K562 (cell line): ENCODE measurements around the gene SPOCD1. TPM values are rescaled to one million over a fixed set of nuclear protein-coding genes. Genes with fewer than 3 reads are reported as not detected.
A peak's percentile ranks its signal among the peaks of the same experiment; 100 is the strongest.

ENCODE experiments used
- DMBX1 ChIP-seq: fragments of 250-450 bp; sonication (Bioruptor Pico); IDR thresholded peaks from 2 replicates; pipeline ENCODE4 v1.8.0; 2022; ENCODE audit warnings: inconsistent platforms, mild to moderate bottlenecking, moderate library complexity, borderline replicate concordance
- DPF2 ChIP-seq: fragments of 450-650 bp; IDR thresholded peaks from 2 replicates; pipeline ENCODE4 v1.6.1; 2016
- HCFC1 ChIP-seq: IDR thresholded peaks from 2 replicates; pipeline ENCODE4 v1.6.1; 2012; ENCODE audit warnings: low read depth, low read length, improper control_type of control experiment
- HNRNPL ChIP-seq: fragments of 200-400 bp; formaldehyde crosslinking; IDR thresholded peaks from 2 replicates; pipeline ENCODE4 v1.6.1; 2017; ENCODE audit warnings: low read depth, mild to moderate bottlenecking, low read length
- IFI16 ChIP-seq: fragments of 250-450 bp; sonication (Bioruptor Pico); IDR thresholded peaks from 2 replicates; pipeline ENCODE4 v2.1.2; 2022; ENCODE audit warnings: mild to moderate bottlenecking, inconsistent platforms
- MCM5 ChIP-seq: fragments of 450-650 bp; IDR thresholded peaks from 2 replicates; pipeline ENCODE4 v1.6.1; 2016; ENCODE audit warnings: low read depth
- MEIS2 ChIP-seq: fragments of 450-650 bp; IDR thresholded peaks from 2 replicates; pipeline ENCODE4 v1.6.1; 2014; ENCODE audit warnings: mild to moderate bottlenecking; ENCODE audit not compliant: partially characterized antibody
- PCBP1 ChIP-seq: fragments of 200-400 bp; formaldehyde crosslinking; IDR thresholded peaks from 2 replicates; pipeline ENCODE4 v1.6.1; 2018; ENCODE audit warnings: mild to moderate bottlenecking, low read depth, low read length; ENCODE audit not compliant: poor library complexity, severe bottlenecking
- RBM22 ChIP-seq: fragments of 200-400 bp; formaldehyde crosslinking; IDR thresholded peaks from 2 replicates; pipeline ENCODE4 v1.6.1; 2018; ENCODE audit warnings: low read length, low read depth; ENCODE audit not compliant: poor library complexity, severe bottlenecking
- REST ChIP-seq, 2 experiments: fragments of 450-650 bp; formaldehyde crosslinking in 1 of 2; IDR thresholded peaks; 2 replicates each; pipeline versions ENCODE4 v1.4.0 to v1.6.1; 2014 to 2020; ENCODE audit warnings: mild to moderate bottlenecking in 2 of 2, borderline replicate concordance in 1 of 2, low read depth in 1 of 2
- SREBF2 ChIP-seq: sonication (generic); formaldehyde crosslinking; IDR thresholded peaks from 2 replicates; pipeline ENCODE4 v1.4.0; 2020; ENCODE audit warnings: mild to moderate bottlenecking, missing genetic modification reagents
- TEAD4 ChIP-seq, 2 experiments: sonication (generic) in 1 of 2; formaldehyde crosslinking in 1 of 2; IDR thresholded peaks; 2 replicates each; pipeline versions ENCODE4 v1.6.1 to v1.8.0; 2012 to 2022; ENCODE audit warnings: borderline replicate concordance in 1 of 2, inconsistent platforms in 1 of 2, low read length in 1 of 2, mild to moderate bottlenecking in 1 of 2, missing genetic modification reagents in 1 of 2
- ZFX ChIP-seq: sonication (generic); formaldehyde crosslinking; IDR thresholded peaks from 2 replicates; pipeline ENCODE4 v1.8.0; 2022; ENCODE audit warnings: mild to moderate bottlenecking, missing genetic modification reagents, moderate library complexity
- ZNF639 ChIP-seq, 2 experiments: fragments of 200-800 bp in 1 of 2; sonication (Bioruptor generic) in 1 of 2; sonication (generic) in 1 of 2; formaldehyde crosslinking in 1 of 2; IDR thresholded peaks in 1 of 2; conservative IDR thresholded peaks in 1 of 2; 2 replicates each; pipeline versions ENCODE4 v1.5.0 to v1.6.1; 2016 to 2020; ENCODE audit warnings: missing compliant biosample characterization in 1 of 2, missing genetic modification characterization in 1 of 2, missing genetic modification reagents in 1 of 2
- ZNF696 ChIP-seq: fragments of 250-450 bp; sonication (Bioruptor Pico); conservative IDR thresholded peaks from 2 replicates; pipeline ENCODE4 v1.4.0; 2020; ENCODE audit warnings: mild to moderate bottlenecking, moderate library complexity
- ZSCAN32 ChIP-seq: fragments of 450-650 bp; formaldehyde crosslinking; IDR thresholded peaks from 2 replicates; pipeline ENCODE4 v1.4.0; 2020; ENCODE audit warnings: mild to moderate bottlenecking, moderate library complexity
- polyA plus RNA-seq, 8 experiments: library from polyadenylated mRNA; depleted of rRNA in 4 of 8; stranded (reverse) in 5 of 8; unstranded in 3 of 8; fragments of >200 nt; fragmentation: Nextera tagmentation in 2 of 8; fragmentation: Illumina TruSeq in 1 of 8; extraction: Ambion mirVana in 2 of 8; extraction: Trizol in 1 of 8; gene quantifications; 2 replicates each; pipeline versions ENCODE4 v1.2.1 to v1.2.3, GENCODE V29; 2011 to 2014; ENCODE audit warnings: inconsistent platforms in 1 of 8, missing spikeins in 1 of 8
- total RNA-seq, 7 experiments: library from RNA; depleted of rRNA in 6 of 7; stranded (reverse); fragments of >200 nt in 6 of 7; fragmentation: Illumina TruSeq in 2 of 7; extraction: Trizol in 2 of 7; gene quantifications; 2 replicates each; pipeline versions ENCODE4 v1.2.1 to v1.2.3, GENCODE V29; 2011 to 2021; ENCODE audit warnings: low replicate concordance in 1 of 7

SPOCD1 gene
- total and polyA plus RNA-seq, 9 of the 15 experiments (the other 6 are each of a cell fraction or from before 2014, with no cell fraction given): 0.03 to 0.71 (median 0.26) TPM; not detected in 1

DNA sequence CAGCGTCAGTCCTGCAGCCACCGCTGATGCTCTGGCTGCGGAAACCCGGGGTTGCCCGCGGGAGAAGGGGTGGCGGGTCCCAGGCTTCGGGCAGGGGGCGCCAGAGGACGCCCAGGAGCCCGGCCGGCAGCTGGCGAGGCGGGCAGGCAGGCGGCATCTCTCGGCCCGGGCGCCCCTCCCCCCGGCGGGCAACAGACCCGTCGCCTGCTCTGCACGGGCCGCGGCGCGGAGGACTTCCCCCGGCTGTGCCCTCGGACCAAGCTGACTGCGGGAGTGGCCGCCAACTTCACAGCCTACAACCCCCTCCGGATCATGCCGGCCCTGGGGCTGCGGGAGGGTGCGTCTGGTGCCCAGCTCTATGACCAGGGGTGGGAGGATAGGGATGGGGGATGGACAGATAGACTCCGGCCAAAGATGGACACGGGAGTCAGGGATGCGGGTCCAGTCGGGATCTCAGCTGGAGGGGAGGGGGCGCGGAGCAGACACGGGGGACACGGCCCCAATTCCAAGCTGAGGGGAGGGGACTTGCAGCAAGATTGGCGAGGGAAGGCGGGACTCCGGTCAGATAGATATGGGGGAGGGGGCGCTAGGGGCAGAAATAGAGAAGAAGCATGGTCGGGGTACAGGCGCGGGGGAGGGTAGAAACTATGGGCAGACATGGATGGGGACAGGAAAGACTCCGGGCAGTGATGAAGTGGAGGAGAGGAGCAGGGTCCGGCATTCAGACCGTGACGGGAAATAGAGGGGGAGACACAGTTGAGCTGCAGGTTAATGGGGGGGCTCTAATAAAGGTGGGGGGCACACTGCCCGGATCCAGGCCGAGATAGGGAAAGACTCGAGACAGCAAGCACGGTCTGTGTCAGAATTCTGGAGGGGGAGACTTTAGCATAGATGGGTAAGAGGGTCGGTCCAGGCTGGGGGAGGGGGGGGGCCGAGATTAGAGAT is 52.8 kb downstream of the SPOCD1 start (continued):
- TF ChIP-seq DMBX1 (no peak), IFI16 (CRISPR knock-in tag) (no peak), PCBP1 (peak; percentile 67), ZFX (CRISPR knock-in tag) (no peak), DPF2 (no peak), REST (IDR thresholded peaks at IDR 0.05; ENCODE audit: borderline replicate concordance) (peak; percentile 51; the same call in 1 of the 2 replicates), REST (CRISPR knock-in tag; IDR thresholded peaks at IDR 0.05; ENCODE audit: low read depth) (no peak), MCM5 (no peak), RBM22 (no peak), HCFC1 (no peak), ZNF696 (CRISPR knock-in tag) (no peak), TEAD4 (IDR thresholded peaks at IDR 0.05; ENCODE audit: low read length) (no peak), TEAD4 (CRISPR knock-in tag; IDR thresholded peaks at IDR 0.05; ENCODE audit: borderline replicate concordance) (no peak), SREBF2 (CRISPR knock-in tag) (no peak), MEIS2 (no peak), HNRNPL (peak; percentile 91), ZSCAN32 (no peak), ZNF639 (CRISPR knock-in tag; conservative IDR thresholded peaks at IDR 0.05 in 1 of 2, IDR thresholded peaks at IDR 0.05 in 1 of 2) (no peak)
